Activated CD4-positive, alpha-beta T cell treated with anti-CD3 and anti-CD28 coated beads for 4 hours (primary cell): ENCODE results near the gene KRTAP2-4.
"Not testable (repeated sequence)": the region's sequence is repeated elsewhere in the genome, so short reads cannot be mapped to it uniquely, and the experiment has no call there.

ENCODE experiments used
- DNase-seq, 2 donors: peaks; one replicate each; pipeline ENCODE4 v3.0.0-alpha.2; 2020

Gene KRTAP2-4, protein sequence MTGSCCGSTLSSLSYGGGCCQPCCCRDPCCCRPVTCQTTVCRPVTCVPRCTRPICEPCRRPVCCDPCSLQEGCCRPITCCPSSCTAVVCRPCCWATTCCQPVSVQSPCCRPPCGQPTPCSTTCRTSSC

DNA sequence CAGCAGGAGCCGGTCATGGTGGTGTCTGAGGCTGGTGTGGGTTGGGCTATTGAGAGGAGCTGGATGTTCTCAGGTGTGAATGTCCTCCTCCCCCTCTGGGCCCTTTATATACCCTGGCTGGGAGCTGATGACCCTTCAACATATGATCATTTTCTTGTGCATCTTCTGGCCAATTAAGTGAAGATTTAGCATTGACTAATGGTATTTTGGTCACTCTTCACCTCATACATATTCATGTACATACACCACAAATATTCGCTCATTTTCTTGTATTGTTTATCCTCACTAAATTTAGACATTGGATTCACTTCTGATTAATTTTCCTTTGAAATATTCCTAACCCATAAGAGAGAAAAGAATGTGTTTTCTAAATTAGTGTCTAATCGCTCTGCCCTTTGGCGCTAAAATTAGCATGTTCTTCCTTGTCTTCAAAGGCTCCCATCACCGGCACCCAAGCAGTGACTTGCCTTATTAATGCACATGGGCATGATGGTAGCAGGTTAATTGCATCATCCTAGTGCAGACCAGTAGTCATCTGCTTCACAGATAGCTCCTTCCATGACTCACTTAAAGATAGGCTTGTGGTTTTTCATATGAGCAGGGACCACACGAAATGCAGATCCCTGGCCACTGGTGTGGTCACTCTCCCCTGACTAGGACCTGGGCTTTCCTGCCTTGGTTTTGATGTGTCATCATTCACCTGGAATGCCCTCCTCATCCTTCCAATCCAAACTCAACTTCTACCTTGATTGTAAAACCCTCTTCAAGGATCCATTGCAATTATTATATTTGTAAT, at the start of gene KRTAP2-4:
KRTAP2-4 (minus strand) TSS at position 51 of the 796 bp plus-strand sequence; CDS start at position 17, 34 bp downstream.
- no peak for DNase-seq

DNA sequence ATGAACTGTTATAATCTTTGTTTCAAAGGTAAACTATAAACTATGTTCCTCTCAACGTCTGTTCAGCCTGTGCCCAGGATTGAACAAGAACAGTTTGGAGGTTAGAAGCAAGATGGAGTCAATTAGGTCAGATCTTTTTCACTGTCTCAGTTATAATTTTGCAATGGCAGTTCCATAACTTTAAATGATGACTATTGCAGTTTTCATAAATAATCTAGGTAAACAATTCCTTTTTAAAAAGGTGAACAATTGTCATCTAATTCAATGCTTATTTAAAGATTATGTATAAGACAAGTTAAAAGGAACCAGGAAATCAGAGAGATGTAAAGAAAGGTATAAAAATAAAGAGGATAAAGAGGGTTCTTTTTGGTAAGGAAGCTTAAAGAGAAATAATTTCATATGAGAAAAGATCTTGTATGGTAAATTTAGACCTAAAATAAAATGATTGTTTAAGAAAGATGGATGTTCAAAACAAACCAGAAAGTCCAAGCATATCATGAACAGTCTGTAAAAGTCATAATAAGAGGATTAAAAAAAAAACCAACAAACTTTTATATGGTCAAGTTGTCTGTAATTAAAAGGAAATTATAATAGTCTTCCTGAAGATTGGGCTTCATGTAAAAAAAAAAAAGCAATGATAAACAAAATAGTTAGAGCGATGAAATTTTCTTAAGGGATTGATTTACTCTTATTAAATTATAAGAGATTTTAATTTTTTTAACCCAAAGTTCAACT, 45.6 kb upstream of the KRTAP2-4 start:
- DNase-seq, result no peak

DNA sequence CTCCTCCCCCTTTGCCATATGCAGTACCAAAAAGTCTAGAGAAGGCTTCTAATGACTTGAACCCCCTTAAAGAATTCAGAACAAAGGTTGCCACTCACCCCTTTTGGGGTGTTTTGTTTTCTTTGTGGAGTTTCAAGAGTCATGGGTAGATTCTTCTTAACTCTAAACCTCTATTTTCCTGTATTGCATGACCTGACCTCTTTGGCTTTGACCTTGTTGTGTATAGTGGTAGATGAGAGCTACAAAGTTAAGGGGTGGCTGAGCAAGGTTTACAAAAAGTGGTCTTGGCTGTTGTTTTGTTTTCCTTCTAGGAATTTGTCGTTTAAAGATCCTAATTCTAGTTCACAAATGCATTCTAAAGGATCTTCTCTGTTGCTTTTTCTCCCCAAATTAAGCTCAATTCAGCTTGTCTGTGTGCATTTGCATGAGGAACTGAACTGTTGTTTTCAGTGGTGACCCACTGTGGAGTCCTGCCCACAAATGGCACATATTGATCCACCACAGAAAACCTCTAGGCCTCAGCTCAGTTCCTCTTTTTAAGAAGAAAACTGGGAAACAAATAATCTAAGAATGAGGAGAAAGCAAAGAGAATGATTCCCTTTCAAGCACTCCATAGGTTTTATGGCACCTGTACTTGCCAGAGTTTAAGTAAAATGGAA, 43.2 kb upstream of the KRTAP2-4 start:
- DNase-seq, result not testable (repeated sequence)

DNA sequence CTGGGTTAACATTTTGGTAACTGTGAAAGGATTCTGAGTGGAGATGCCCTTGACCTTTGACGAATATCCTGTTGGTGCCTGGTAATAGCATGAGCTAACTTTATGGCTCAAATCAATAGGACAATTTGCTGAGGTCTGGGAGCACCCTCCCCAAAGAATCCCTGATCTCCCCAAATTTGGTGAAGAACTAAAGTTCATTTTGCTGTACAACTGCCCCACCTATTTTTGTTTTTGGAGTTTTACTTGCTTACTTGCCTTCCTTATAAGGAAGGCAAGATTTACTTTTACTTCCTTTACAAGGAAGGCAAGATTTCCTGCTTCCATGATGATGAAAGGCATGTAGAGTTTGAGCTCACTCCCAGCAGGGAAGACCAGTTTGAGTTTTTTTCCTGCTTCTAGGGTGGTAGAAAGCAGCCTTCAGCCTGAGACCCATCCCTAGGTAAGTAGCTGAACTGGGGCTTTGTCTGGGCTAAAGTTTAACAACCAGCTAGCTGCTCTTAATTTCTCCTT, 42.3 kb upstream of the KRTAP2-4 start:
- DNase-seq, result no peak

- not testable (repeated sequence) for DNase-seq
Measured at GRCh38 chr17:41105347-41105746, 39.7 kb upstream of the KRTAP2-4 start, which contains the start of gene KRTAP4-9. Gene KRTAP4-9 (plus strand): TSS chr17:41105389. CDS start chr17:41105389, 0 bp downstream.

- DNase-seq, result not testable (repeated sequence)
Measured at GRCh38 chr17:41104386-41105038, 38.8 kb upstream of the KRTAP2-4 start.

DNA sequence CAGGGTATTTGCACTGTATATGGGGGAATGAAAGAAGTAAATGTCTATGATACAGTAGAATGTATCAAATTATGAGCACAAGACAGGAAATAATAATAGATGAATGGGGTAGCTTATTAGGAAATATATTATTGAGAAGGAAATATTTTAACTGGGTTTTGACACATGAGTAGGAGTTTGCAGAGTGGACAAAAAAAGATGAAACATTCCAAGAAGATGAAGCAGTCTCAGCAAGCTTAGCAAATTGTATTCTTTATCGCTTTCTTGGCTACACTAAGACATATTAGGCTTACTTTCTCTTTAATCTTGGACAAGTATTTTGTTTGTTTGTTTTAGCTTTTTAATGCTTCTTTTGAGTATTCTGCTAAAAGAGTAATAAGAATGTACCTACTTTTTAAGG, 38.2 kb upstream of the KRTAP2-4 start:
- DNase-seq, result no peak

- DNase-seq, result no peak
Measured at GRCh38 chr17:41101586-41102259, 36.0 kb upstream of the KRTAP2-4 start, which contains the start of gene KRTAP4-16. Gene KRTAP4-16 (minus strand): TSS chr17:41102209. CDS start chr17:41102209, 0 bp downstream.

- DNase-seq, result not testable (repeated sequence)
Measured at GRCh38 chr17:41099682-41100480, 34.2 kb upstream of the KRTAP2-4 start.

DNA sequence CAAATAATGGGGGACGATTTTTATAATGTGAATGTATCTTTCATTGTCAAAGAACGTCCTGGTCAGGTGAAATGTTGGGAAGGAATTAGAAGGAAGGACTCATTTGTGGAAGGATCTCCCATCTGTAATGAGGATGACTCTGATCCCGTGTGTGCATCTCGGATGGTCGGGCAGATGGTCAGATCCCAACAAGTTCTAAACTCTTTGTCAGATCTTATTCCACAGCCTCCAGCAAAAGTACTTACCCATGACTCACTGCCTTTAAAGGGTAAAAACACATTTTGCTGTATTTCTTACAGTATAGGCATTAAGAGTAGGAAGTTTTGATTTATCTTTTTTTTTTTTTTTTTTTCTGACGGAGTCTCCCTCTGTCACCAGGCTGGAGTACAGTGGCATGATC, 32.8 kb upstream of the KRTAP2-4 start:
- DNase-seq, result no peak

GRCh38 chr17:41098042-41098441, 32.4 kb upstream of the KRTAP2-4 start, which contains the start of gene KRTAP4-8:
Gene KRTAP4-8 (minus strand): TSS chr17:41098142. CDS start chr17:41098084, 58 bp downstream.
- DNase-seq, result no peak

- DNase-seq, result no peak
Measured at GRCh38 chr17:41096055-41096454, 30.4 kb upstream of the KRTAP2-4 start.

- not testable (repeated sequence) for DNase-seq
Measured at GRCh38 chr17:41088760-41089352, 23.2 kb upstream of the KRTAP2-4 start.

DNA sequence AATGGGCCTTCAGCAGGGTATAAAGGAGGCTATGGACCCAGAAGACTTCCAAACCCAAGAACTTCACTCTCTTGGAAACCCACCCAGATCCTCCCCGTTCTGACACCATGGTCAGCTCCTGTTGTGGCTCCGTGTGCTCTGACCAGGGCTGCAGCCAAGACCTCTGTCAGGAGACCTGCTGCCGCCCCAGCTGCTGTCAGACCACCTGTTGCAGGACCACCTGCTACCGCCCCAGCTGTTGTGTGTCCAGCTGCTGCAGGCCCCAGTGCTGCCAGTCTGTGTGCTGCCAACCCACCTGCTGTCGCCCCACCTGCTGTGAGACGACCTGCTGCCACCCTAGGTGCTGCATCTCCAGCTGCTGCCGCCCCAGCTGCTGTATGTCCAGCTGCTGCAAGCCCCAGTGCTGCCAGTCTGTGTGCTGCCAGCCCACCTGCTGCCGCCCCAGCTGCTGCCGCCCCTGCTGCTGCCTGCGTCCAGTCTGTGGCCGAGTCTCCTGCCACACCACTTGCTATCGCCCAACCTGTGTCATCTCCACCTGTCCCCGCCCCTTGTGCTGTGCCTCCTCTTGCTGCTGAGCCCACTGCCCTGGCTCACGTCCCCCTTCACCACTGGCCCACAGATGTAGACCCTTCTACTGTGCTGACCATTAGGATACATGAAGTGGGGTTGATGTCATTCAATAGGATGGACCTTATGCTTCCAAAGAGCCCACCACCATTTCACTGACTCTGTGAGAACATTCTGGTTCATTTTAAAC, 18.6 kb upstream of the KRTAP2-4 start, which contains the start of gene KRTAP4-7:
KRTAP4-7 (plus strand) TSS at position 51 of the 757 bp plus-strand sequence; CDS start at position 108, 57 bp downstream.
- not testable (repeated sequence) for DNase-seq

DNA sequence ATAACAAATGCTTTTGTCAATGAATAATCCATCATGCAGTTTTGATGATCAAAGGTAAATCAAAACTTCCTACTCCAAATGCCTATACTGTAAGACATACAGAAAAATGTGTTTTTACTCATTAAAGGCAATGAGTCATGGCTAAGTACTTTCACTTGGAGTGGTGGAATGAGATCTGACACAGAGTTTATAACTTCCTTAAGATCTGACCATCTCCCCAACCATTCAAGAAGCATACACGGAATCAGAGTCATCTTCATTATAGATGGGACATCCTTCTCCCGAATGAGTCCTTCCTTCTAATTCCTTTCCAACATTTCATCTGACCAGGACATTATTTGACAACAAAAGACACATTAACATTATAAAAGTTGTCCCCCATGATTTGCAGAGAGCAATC, 17.7 kb upstream of the KRTAP2-4 start:
- DNase-seq, result not testable (repeated sequence)

- no peak for DNase-seq
Measured at GRCh38 chr17:41082626-41083025, 16.9 kb upstream of the KRTAP2-4 start.

DNA sequence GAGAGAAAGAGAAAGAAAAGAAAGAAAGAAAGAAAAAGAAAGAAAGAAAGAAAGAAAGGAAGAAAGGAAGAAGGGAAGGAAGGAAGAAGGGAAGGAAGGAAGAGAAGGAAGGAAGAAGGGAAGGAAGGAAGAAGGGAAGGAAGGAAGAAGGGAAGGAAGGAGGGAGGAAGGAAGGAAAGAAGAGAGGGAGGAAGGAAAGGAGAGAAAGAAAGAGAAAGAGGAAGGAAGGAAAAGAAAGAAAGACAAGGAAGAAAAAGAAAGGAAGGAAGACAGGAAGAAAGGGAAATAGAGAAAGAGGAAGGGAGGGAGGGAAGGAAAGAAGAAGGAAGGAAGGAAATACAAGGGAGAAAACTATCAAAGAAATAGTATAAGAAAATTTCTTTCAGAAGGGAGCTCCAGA, 11.1 kb upstream of the KRTAP2-4 start:
- DNase-seq, result no peak

DNA sequence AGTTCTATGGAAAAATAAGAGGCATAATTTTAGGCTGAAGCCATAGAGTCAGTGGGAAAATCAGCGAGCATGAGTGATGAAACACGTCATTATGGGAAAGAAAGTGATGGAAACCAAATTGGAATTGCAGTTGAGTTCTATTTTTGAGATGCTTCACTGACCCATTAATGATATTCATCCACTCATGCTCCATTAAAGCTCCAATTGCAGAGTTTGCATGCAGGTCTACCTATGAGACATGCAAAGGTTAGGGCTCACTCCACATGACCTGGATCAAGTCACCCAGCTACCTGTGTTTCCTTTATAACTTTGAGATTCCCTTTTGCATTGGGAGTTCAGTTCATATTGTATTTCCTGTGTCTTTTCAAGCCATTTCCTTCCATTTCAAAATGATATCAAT, 8.0 kb upstream of the KRTAP2-4 start:
- DNase-seq, result no peak
